Ishikawa (cell line): Measurements from ENCODE around the gene GARIN5A.
A peak's percentile ranks its signal among the peaks of the same experiment; 100 is the strongest.

Source experiments
- CEBPB ChIP-seq: IDR thresholded peaks from 2 replicates; pipeline ENCODE4 v1.6.1; 2012
- CREB1 ChIP-seq: IDR thresholded peaks from 2 replicates; pipeline ENCODE4 v1.6.1; 2012; ENCODE audit warnings: low read depth
- EGR1 ChIP-seq: IDR thresholded peaks from 2 replicates; pipeline ENCODE4 v1.6.1; 2012
- EP300 ChIP-seq: IDR thresholded peaks from 2 replicates; pipeline ENCODE4 v1.6.1; 2012; ENCODE audit warnings: borderline replicate concordance
- FOXM1 ChIP-seq: IDR thresholded peaks from 2 replicates; pipeline ENCODE4 v1.6.1; 2012; ENCODE audit warnings: low read depth, borderline replicate concordance
- MAX ChIP-seq: IDR thresholded peaks from 2 replicates; pipeline ENCODE4 v1.6.1; 2012
- NFIC ChIP-seq: IDR thresholded peaks from 2 replicates; pipeline ENCODE4 v1.6.1; 2012
- RAD21 ChIP-seq: IDR thresholded peaks from 2 replicates; pipeline ENCODE4 v1.6.1; 2012; ENCODE audit warnings: low read depth
- TAF1 ChIP-seq: IDR thresholded peaks from 2 replicates; pipeline ENCODE4 v1.6.1; 2012; ENCODE audit warnings: low read depth, mild to moderate bottlenecking
- TCF12 ChIP-seq: IDR thresholded peaks from 2 replicates; pipeline ENCODE4 v1.6.1; 2012; ENCODE audit warnings: low read depth
- TEAD4 ChIP-seq: IDR thresholded peaks from 2 replicates; pipeline ENCODE4 v1.6.1; 2012
- YY1 ChIP-seq: IDR thresholded peaks from 2 replicates; pipeline ENCODE4 v1.6.1; 2012; ENCODE audit warnings: low read depth
- ZBTB7A ChIP-seq: IDR thresholded peaks from 2 replicates; pipeline ENCODE4 v1.6.1; 2012; ENCODE audit warnings: low read depth
- TF ChIP-seq, protein P1 (sequence below): IDR thresholded peaks from 2 replicates; pipeline ENCODE4 v1.6.1; 2012
- TF ChIP-seq, protein P2 (sequence below): IDR thresholded peaks from 2 replicates; pipeline ENCODE4 v1.6.1; 2012; ENCODE audit warnings: low read depth, mild to moderate bottlenecking

GARIN5A gene

DNA sequence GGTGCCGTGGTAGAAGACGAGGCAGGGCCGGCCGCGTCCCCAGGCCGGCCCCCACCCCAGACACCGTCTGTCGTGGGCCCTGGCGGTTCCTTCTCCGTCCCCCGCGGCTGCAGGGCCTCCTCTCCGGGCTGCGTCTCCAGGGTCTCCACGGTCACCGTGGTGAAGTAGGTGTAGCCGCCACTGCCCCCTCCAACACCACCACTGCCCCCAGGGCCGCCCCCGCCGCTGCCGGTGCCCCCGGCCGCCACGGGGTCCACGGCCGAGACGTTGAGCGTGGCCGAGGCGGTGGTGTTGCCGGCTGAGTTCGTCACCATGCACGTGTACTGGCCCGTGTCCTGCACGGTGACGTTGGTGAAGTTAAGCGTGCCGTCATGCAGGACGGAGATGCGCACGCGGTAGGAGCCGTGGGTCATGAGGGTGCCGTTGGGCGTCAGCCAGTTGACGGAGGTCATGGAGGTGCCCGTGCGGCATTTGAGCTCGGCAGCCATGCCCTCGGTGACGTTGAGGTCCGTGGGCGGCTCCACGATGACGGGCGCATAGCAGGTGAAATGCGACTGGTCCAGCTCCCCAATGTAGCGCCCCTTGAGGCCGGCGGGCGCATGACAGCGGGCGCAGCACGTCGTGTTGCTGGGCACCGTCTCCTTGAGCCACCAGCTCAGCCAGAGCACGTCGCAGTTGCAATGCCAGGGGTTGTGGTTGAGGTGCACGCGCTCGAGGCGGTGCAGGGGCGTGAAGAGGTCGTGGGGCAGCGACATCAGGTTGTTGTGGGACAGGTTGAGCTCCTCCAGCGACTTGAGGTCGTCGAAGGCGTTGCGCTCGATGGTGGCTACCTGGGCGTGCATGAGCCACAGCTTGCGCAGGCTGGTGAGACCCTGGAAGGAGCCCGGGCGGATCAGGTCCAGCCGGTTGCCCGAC lies 41.7 kb upstream of the GARIN5A start:
- TF ChIP-seq TEAD4 (no peak), NFIC (no peak), EP300 (no peak), TAF1 (no peak), MAX (no peak), FOXM1 (no peak), YY1 (no peak)
- TF ChIP-seq, protein P1, sequence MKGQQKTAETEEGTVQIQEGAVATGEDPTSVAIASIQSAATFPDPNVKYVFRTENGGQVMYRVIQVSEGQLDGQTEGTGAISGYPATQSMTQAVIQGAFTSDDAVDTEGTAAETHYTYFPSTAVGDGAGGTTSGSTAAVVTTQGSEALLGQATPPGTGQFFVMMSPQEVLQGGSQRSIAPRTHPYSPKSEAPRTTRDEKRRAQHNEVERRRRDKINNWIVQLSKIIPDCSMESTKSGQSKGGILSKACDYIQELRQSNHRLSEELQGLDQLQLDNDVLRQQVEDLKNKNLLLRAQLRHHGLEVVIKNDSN, result no peak

DNA sequence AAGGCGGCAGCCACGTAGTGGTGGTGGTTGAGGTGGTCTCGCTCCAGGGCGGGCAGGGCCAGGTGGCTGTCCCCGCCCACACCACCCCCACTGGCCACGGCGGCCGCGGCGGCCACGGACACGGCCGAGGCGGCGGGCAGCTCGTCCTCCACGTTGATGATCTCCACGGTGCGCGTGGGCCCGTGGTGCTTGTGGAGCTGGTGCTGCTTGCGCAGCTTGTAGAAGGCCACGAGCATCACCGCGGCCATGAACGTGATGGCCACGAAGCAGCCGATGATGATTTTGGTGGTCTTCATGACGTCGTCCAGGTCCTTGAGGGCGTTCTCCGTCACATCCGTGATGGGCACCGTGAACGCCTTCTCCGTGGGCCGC lies 41.0 kb upstream of the GARIN5A start:
- TF ChIP-seq, protein P1, result no peak
- TF ChIP-seq CREB1, result no peak
- no peak for TF ChIP-seq EP300

- TF ChIP-seq EGR1 (no peak), ZBTB7A (0 out of 2 replicates have a peak, but pooled peaks have one; percentile 21), RAD21 (no peak), MAX (no peak)
- TF ChIP-seq, protein P2, sequence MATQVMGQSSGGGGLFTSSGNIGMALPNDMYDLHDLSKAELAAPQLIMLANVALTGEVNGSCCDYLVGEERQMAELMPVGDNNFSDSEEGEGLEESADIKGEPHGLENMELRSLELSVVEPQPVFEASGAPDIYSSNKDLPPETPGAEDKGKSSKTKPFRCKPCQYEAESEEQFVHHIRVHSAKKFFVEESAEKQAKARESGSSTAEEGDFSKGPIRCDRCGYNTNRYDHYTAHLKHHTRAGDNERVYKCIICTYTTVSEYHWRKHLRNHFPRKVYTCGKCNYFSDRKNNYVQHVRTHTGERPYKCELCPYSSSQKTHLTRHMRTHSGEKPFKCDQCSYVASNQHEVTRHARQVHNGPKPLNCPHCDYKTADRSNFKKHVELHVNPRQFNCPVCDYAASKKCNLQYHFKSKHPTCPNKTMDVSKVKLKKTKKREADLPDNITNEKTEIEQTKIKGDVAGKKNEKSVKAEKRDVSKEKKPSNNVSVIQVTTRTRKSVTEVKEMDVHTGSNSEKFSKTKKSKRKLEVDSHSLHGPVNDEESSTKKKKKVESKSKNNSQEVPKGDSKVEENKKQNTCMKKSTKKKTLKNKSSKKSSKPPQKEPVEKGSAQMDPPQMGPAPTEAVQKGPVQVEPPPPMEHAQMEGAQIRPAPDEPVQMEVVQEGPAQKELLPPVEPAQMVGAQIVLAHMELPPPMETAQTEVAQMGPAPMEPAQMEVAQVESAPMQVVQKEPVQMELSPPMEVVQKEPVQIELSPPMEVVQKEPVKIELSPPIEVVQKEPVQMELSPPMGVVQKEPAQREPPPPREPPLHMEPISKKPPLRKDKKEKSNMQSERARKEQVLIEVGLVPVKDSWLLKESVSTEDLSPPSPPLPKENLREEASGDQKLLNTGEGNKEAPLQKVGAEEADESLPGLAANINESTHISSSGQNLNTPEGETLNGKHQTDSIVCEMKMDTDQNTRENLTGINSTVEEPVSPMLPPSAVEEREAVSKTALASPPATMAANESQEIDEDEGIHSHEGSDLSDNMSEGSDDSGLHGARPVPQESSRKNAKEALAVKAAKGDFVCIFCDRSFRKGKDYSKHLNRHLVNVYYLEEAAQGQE, result no peak
- TF ChIP-seq, protein P1, result no peak
These were observed 40.5 kb upstream of the GARIN5A start for GRCh38 chr19:50516964-50517703.

DNA sequence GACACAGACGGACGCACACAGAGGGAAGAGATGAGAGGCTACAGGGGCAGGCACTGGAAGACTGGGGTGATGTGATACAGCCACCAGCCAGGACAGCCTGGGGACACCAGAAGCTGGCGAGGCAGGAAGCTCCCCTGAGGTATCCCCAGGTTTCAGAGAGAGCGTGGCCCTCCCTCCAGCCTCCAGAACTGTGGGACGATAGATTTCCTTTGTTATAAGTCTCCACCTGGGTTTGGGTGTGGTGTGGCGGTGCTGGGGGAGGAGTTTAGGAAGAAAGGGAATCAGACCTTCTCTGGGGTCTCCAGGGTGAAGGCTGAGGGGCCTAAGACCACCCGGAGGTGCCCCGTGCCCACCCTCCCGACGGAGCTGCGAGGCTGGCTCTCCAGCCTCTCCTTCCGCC lies 39.8 kb upstream of the GARIN5A start:
- TF ChIP-seq, protein P1, result no peak
- no peak for TF ChIP-seq TEAD4
- no peak for TF ChIP-seq EGR1
- TF ChIP-seq TAF1, result no peak
- TF ChIP-seq, protein P2, result no peak
- TF ChIP-seq FOXM1, result no peak
- TF ChIP-seq MAX, result no peak
- TF ChIP-seq YY1, result no peak
- no peak for TF ChIP-seq ZBTB7A
- no peak for TF ChIP-seq CREB1
- no peak for TF ChIP-seq CEBPB

- TF ChIP-seq, protein P1, result no peak
- TF ChIP-seq NFIC (no peak), CREB1 (no peak), TEAD4 (no peak), CEBPB (no peak), FOXM1 (no peak), YY1 (no peak), ZBTB7A (no peak), EGR1 (no peak), MAX (no peak), EP300 (no peak), RAD21 (no peak), TCF12 (no peak), TAF1 (no peak)
- TF ChIP-seq, protein P2, result no peak
These were observed 38.5 kb upstream of the GARIN5A start for GRCh38 chr19:50515168-50515561.
